ENCODE data around the gene RNF187. TPM values are rescaled to one million over a fixed set of nuclear protein-coding genes. Genes with fewer than 3 reads are reported as not detected.

Gene RNF187
- polyA plus RNA-seq, 3 donors from 2014 or later: 13.9 to 42.4 (median 24.8) TPM

DNA sequence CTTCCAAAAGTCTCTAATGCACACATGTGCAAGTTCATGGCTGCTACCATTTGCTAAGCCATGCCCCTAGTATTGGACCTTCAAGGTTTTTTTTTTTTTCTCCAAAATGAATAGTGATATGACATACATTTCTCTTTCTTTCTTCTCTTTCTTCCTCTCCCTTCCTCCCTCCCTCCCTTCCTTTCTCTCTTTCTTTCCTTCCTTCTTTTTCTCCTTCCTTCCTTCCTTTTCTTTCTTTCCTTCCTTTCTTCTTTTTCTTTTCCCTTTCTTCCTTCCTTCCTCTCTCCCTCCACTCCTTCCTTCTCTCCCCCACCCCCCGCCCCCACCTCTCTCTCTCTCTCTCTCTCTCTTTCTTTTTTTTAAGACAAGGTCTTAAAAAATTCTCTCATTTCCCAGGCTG, 3.4 kb upstream of the RNF187 start:
- Mint-ChIP-seq H3K9me3 (no peaks in the 10 kb centered on the region), H3K27me3 (ENCODE audit: low read depth in 3 of 3) (peaks cover 11 to 17% (median 14%) of the 10 kb centered on the region in 3 donors), H3K4me1 (peaks cover 27 to 38% of the 10 kb centered on the region in 2 donors), H3K4me3 (no peak overlapping the region), H3K36me3 (no peaks in the 10 kb centered on the region), H3K27ac (no peak overlapping the region)
- DNase-seq: no peak

DNA sequence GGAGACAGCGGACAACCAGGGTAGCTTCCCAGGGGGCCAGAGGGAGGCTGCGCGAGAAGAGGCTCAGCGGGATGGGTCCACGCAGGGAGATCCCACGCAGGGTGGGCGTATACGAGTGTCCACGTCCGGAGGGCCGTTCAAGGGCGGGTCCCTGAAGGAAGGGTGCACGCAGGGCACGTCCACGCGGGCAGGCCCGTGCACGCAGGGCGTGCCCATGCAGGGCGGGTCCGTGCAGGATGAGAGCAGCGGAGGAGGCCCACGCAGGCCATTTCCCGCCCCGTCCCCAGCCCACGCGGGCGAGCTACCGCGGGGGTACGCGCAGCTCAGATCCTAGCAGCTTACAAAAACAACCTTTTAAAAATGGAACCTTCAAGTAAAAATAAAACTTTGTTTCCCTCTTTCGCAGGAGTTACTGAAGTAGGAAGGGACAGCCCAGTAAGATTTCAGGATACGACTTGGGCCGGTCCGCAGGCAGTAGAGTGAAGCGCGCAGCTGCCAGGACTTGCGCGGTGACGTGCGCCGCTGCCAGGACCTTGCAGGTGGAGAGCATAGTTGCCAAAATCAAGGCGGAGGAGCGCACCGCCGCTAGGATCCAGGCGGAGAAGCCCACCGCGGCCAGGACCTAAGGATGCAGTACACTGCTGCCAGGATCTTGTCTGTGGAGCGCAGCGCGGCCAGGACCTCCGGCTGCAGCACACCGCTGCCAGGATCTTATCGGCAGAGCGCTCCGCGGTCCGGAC, 416 bp upstream of the RNF187 start:
- H3K27ac Mint-ChIP-seq: peak overlapping the region; percentile 99 to 100 (median 100)

DNA sequence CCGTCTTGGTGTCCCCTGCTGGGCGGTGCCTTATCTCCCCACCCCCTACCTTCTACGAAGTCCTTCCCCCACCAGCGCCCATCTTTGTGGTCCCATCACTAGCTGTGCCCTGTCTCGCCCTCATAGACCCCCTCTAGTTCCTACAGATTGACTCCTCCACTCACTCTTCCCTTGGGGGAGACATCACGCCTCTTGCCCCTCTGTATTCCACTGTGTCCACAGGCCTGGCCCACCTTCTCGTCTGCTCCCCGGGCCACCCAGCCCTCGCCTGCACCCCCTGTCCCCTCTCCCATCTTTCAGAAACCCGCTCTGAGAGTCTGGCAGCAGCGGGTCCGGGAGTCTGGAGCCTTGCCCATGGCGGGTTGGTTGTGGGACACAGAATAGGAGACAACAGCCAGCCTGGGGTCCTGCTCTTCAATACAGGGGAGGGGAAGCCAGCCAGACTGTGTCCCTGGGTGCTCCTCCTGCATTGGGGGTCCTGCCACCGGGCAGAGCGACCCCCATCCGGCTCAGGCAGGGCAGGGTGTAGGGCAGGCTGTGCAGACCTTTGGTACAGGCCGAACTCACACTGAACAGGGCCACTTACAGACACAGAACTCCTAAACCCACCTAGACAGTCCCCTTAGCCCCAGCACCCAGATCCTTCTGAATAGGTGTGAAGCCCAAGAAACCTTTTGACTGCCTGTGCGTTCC, 1.1 kb downstream of the RNF187 start:
- DNase-seq: no peak
- Mint-ChIP-seq H3K9me3 (no peaks in the 10 kb centered on the region), H3K27ac (peak overlapping the region; percentile 77 to 93 (median 91)), H3K4me1 (peaks cover 32 to 43% of the 10 kb centered on the region in 2 donors), H3K36me3 (peaks cover 4 to 14% (median 9%) of the 10 kb centered on the region in 3 donors), H3K4me3 (peak overlapping the region; percentile 81 to 87 (median 86)), H3K27me3 (ENCODE audit: low read depth in 3 of 3) (peaks cover 4 to 14% (median 12%) of the 10 kb centered on the region in 3 donors)

More for the DNA sequence above, 416 bp upstream of the RNF187 start:
- peak; percentile 87 to 90 (median 90) for DNase-seq
- Mint-ChIP-seq H3K4me1 (peaks cover 29 to 40% of the 10 kb centered on the region in 2 donors), H3K9me3 (no peaks in the 10 kb centered on the region), H3K27me3 (ENCODE audit: low read depth in 3 of 3) (peaks cover 4 to 14% (median 12%) of the 10 kb centered on the region in 3 donors), H3K4me3 (peak overlapping the region; percentile 93 to 98 (median 95)), H3K36me3 (peaks cover 3 to 12% (median 8%) of the 10 kb centered on the region in 3 donors)

DNA sequence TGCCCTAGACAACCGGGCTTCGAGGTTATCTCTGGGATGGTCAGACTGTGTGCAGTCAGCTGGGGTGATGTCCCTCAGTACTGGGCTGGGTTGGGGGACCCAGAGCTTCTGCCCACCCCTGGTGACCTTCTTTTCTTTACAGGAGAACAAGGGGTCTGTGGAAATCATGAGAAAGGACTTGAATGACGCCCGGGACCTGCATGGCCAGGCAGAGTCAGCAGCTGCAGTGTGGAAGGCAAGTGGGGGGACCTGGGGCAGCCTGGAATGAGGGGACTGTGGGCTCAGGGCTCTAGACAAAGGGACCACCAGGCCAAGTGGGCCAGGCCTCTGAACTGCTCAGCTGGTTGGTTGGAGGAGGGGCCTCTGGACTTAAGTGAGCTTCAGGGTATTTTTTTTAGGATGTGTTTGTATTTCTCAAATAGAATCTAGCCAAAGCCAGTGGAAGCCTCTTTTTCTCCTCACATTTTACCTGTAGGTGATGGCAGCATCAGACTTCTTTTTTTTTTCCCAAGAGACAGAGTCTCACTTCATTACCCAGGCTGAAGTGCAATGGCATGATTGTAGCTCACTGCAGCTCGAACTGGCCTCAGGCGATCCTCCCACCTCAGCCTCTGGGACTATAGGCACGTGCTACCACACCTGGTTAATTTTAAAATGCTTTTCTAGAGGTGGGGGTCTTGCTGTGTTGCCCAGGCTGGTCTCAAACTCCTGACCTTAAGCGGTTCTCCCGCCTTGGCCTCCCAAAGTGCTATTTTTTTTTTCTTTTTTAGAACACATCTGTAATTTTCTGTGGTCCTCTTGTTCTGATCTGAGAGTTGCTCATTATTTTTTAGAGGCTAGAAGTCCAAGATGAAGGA, 1.9 kb downstream of the RNF187 start:
- H3K4me3 Mint-ChIP-seq: peak overlapping the region; percentile 54 to 87 (median 86)
- peaks cover 32 to 45% of the 10 kb centered on the region in 2 donors for H3K4me1 Mint-ChIP-seq
- peaks cover 4 to 19% (median 13%) of the 10 kb centered on the region in 3 donors for H3K36me3 Mint-ChIP-seq
- DNase-seq: no peak
- H3K9me3 Mint-ChIP-seq: no peaks in the 10 kb centered on the region
- peak overlapping the region; percentile 23 to 93 (median 76) for H3K27ac Mint-ChIP-seq
- H3K27me3 Mint-ChIP-seq (ENCODE audit: low read depth in 3 of 3): peaks cover 4 to 14% (median 12%) of the 10 kb centered on the region in 3 donors

DNA sequence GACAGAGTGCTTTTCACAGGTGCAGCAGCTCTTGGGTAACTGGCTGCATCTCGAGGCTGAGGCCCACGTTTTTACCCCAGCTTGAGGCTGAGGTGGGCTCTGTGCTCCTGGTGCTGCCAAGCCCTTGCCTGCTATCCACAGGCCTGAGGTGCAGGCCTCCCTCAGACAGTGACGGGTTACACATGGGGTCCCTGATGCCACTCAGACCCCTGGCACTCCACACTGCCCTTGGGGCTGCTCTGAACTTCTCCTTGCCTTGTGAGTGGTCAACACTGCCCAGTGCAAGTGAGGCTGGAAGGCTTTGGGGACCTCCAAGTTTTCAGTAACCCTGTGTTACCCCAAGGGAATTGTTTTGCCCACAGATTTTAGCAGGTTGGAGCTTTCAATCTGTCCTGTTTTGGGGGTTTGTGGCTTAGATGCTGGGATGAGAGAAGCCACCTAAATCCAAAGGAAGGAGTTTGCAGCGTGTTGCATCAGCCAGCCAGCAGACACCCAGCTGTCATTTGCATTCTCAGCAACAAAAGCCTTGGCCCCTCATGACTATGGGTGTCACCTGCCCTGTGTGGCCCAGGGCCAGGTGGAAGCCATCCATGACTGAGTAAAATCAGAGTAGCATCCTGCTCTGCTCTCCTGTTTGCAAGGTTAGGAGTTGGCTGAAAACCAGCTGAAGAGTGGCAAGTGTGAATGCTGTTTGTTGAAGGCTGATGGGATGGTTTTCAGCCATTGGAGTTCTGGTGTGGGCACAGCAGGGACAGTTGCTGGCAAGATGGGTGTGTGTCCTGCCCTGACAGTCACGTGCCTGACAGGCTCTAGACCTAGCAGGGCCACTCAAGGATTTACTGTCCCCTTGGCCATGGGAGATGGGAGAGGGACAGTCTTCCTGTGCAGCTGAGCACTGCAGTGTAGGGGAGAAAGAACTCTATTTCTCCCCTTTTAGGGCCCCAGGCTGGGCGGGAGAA, 3.2 kb downstream of the RNF187 start:
- Mint-ChIP-seq H3K4me1 (peaks cover 32 to 44% of the 10 kb centered on the region in 2 donors), H3K27me3 (ENCODE audit: low read depth in 3 of 3) (peaks cover 4 to 16% (median 12%) of the 10 kb centered on the region in 3 donors), H3K36me3 (peaks cover 4 to 25% (median 19%) of the 10 kb centered on the region in 3 donors), H3K9me3 (no peaks in the 10 kb centered on the region), H3K27ac (peak overlapping the region in 4 of 6 donors; percentile 46 to 63 (median 52)), H3K4me3 (peak overlapping the region in 3 of 5 donors; percentile 8 to 65 (median 9))
- DNase-seq: no peak

DNA sequence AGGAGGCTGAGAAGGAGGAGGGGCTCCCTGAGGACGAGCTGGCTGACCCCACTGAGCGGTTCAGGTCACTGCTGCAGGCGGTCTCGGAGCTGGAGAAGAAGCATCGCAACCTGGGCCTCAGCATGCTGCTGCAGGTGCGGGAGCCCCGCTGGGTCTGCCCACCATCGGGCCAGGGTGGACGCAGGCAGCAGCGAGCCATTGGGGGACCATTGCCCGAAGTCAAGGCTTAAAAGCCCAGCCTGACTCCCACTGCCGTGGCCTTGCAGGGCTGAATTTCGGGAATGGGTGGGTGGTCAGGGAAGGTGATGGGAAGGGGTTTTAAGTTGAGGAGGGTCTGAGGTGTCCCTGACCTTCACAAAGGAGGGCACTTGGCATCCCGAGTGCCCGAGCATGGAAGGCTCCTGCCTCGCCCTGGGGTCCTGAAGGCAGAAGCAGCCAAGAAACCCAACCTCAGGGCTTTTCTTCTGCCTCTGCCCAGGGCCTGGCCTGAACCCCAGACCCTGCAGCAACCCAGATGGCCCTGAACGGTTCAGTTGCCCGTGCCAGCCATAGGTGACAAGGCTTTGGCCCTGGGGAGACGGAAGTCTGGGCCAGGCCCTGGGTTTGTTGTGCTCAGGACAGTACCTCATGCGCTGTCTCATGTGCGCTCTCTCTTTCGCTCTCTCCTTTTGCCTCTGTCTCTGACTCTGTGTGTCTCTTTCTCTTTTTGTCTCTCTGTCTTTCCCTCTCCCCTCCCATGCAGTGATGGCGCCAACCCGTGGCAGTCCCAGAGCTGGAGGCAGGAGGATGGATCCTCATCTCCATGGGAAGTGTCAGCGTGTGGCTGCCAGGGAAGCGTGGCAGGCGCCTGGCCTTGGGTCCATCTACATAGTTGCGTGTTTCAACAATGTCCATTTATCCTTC, 6.2 kb downstream of the RNF187 start:
- Mint-ChIP-seq H3K4me3 (no peak overlapping the region), H3K27ac (no peak overlapping the region)

DNA sequence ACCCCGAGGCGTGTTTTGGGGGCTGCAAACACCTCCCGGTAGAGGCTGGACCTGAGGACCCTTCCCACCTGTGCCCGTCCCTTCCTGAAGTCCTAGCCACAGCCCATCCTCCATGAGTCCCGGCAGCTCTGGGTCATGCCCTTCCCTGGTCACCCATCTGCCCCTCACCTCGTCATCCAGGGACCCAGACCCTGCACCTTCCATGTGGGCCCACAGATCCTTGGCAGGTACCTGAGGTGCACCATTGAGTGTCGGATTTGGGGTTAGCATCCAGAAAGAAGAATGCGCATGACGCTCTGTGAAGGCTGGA, 6.8 kb downstream of the RNF187 start:
- Mint-ChIP-seq H3K4me1 (peaks cover 25% of the 10 kb centered on the region in 2 donors), H3K27me3 (ENCODE audit: low read depth in 3 of 3) (peaks cover 0 to 5% (median 0%) of the 10 kb centered on the region in 3 donors), H3K27ac (no peak overlapping the region), H3K9me3 (no peaks in the 10 kb centered on the region), H3K4me3 (no peak overlapping the region), H3K36me3 (peaks cover 13 to 40% (median 25%) of the 10 kb centered on the region in 3 donors)
- no peak for DNase-seq

More for the DNA sequence above, 6.2 kb downstream of the RNF187 start:
- Mint-ChIP-seq H3K27me3 (ENCODE audit: low read depth in 3 of 3) (peaks cover 0 to 5% (median 0%) of the 10 kb centered on the region in 3 donors), H3K36me3 (peaks cover 13 to 40% (median 25%) of the 10 kb centered on the region in 3 donors), H3K4me1 (peaks cover 31% of the 10 kb centered on the region in 2 donors), H3K9me3 (no peaks in the 10 kb centered on the region)
- no peak for DNase-seq

DNA sequence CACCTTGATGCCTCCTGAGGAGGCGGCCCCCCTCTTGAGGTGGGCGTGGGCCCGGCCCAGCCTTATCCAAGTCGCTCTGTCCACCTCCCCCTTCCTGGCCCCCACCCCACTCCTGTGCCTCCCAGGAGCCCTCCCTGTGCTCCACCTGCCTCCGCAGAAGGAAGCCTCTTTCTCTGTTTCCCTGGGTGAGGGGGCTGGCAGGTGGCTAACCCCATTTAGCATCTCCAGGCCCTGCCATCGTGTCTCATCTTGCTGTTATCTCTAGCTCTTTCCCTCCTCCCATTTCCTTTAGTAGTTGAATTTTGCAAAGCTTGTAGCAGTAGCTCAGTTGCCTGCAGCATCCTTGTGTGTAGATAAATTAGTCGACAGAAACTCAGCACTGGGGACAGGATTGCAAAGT, 7.2 kb downstream of the RNF187 start:
- Mint-ChIP-seq H3K27ac (no peak overlapping the region), H3K4me3 (no peak overlapping the region), H3K27me3 (ENCODE audit: low read depth in 3 of 3) (peaks cover 0 to 5% (median under 1%) of the 10 kb centered on the region in 3 donors), H3K9me3 (no peaks in the 10 kb centered on the region), H3K36me3 (peaks cover 17 to 41% (median 25%) of the 10 kb centered on the region in 3 donors), H3K4me1 (peaks cover 21 to 23% of the 10 kb centered on the region in 2 donors)
- no peak for DNase-seq

DNA sequence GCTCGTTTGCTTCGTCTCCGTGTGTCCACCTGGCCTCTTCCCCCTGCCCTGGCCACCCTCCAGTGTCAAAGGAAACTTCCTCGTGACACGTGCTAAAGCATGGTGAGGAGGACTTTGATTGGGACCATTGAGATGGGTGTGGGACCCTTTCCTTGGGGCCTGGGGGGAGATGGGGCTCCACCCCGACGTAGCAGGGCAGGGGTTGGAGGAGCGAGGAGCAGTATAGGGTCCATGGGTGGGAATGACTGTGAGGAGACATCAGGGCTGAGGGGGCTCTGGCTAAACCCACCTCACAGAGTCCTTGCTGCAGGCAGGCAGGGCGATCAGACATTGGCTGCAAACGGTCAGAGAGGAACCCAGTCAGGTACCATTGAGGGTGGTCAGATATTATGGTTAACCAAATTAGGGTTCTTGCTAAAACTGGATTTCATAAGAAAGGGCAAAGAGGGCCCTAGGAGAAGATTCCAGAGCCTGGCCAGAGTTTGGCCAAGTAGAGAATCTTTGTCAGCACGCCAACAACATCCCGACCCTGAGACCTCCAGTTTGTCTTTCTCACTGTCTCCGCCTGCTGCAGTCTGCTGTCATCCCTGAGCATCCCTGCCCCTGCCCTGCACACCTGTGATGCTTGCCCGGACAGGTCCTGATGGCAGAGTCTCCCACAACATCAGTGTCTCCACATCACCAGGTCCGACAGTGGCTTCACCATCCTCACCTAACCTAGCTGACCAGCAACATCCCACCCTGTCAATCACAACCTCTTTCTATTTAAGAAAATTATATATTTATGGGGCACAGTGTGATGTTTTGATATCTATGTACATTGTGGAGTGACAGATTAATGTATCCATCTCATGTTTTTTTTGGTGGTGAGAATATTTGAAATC, 8.0 kb downstream of the RNF187 start:
- H3K27ac Mint-ChIP-seq: no peak overlapping the region
- no peaks in the 10 kb centered on the region for H3K9me3 Mint-ChIP-seq
- H3K27me3 Mint-ChIP-seq (ENCODE audit: low read depth in 3 of 3): peaks cover 0 to 7% (median 1%) of the 10 kb centered on the region in 3 donors
- H3K4me1 Mint-ChIP-seq: peaks cover 21% of the 10 kb centered on the region in 2 donors
- H3K4me3 Mint-ChIP-seq: no peak overlapping the region
- peaks cover 19 to 40% (median 25%) of the 10 kb centered on the region in 3 donors for H3K36me3 Mint-ChIP-seq
- DNase-seq: no peak

DNA sequence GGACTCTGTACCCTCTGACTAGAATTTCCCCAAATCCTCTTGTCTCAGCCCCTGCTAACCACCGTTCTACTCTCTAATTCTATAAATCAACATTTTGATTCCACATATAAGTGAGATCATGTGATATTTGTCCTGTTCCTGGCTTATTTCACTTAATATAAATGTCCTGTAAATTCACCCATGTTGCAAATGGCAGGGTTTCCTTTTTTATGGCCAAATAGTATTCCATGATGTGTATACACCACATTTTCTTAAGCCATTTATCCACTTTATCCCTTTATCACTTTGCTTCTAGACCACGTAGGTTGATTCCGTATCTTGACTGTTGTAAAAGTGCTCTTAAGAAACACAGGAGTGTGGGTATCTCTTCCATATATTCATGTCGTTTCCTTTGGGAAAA, 8.9 kb downstream of the RNF187 start:
- Mint-ChIP-seq H3K4me3 (no peak overlapping the region), H3K27ac (peak overlapping the region in 1 of 6 donors; percentile 53), H3K36me3 (peaks cover 19 to 35% (median 20%) of the 10 kb centered on the region in 3 donors), H3K9me3 (no peaks in the 10 kb centered on the region), H3K27me3 (ENCODE audit: low read depth in 3 of 3) (peaks cover 0 to 9% (median 5%) of the 10 kb centered on the region in 3 donors), H3K4me1 (peaks cover 23% of the 10 kb centered on the region in 2 donors)
- DNase-seq: no peak

DNA sequence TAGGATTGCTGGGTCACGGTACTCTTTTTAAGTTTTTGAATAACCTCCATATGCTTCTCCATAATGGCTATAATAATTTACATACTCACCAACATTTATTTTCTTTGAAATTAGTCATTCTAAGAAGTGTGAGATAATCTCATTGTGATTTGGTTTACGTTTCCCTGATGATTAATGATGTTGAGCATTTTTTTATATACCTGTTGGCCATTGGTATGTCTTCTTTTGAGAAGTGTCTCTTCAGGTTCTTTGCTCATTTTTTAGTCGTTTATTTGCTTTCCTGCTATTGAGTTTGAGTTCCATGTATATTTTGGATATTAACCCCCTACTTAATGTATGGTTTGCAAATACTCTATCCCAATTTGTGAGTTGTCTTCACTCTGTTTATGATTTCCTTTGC, 9.3 kb downstream of the RNF187 start:
- H3K4me3 Mint-ChIP-seq: no peak overlapping the region
- H3K27me3 Mint-ChIP-seq (ENCODE audit: low read depth in 3 of 3): peaks cover 0 to 9% (median 5%) of the 10 kb centered on the region in 3 donors
- peaks cover 19 to 35% (median 20%) of the 10 kb centered on the region in 3 donors for H3K36me3 Mint-ChIP-seq
- H3K9me3 Mint-ChIP-seq: no peaks in the 10 kb centered on the region
- H3K27ac Mint-ChIP-seq: peak overlapping the region in 1 of 6 donors; percentile 53
- DNase-seq: no peak
- peaks cover 27 to 28% of the 10 kb centered on the region in 2 donors for H3K4me1 Mint-ChIP-seq

Measured in immature natural killer cell (primary cell).